Hematopoietic multipotent progenitor cell treated with erythropoietin and hydrocortisone succinate and interleukin-3 and kit ligand, for 8 days (in vitro differentiated cells): ENCODE measurements around the gene RAP2A.

ENCODE experiments used
- DNase-seq: peaks from one replicate; pipeline ENCODE4 v3.0.0-alpha.2; 2015

RAP2A gene

GRCh38 chr13:97423300-97424045 is 10.5 kb upstream of the RAP2A start:
- no peak for DNase-seq

GRCh38 chr13:97425590-97425989 is 8.4 kb upstream of the RAP2A start:
- no peak for DNase-seq

DNA sequence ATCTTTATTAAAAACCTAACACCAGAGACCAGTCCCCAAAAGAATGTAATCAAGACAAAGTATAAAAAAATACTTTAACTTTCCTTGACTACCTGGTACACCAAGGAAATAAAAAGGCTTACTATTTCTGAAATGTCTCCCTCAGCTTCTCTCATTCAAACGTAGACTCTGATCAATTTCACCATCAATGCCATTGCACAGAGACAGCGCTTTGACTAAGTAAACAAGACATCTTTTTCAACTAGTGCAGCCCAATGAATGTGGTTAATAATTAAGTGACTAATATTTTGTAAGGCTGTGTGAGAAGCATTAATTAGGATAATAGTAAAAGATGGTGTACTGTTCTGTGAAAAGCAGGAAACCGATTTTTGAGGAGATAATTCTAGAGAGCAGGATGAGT is 7.3 kb upstream of the RAP2A start:
- DNase-seq = no peak

GRCh38 chr13:97429681-97430081 is 4.3 kb upstream of the RAP2A start:
- DNase-seq = no peak

- no peak for DNase-seq
These were observed 3.7 kb upstream of the RAP2A start for GRCh38 chr13:97430296-97430695.

GRCh38 chr13:97431171-97431764 is 2.7 kb upstream of the RAP2A start:
- DNase-seq = no peak

- no peak for DNase-seq
These were observed 1.6 kb upstream of the RAP2A start for GRCh38 chr13:97432232-97432916.

- DNase-seq = peak; percentile 100
These were observed 847 bp upstream of the RAP2A start for GRCh38 chr13:97432917-97433726.

DNA sequence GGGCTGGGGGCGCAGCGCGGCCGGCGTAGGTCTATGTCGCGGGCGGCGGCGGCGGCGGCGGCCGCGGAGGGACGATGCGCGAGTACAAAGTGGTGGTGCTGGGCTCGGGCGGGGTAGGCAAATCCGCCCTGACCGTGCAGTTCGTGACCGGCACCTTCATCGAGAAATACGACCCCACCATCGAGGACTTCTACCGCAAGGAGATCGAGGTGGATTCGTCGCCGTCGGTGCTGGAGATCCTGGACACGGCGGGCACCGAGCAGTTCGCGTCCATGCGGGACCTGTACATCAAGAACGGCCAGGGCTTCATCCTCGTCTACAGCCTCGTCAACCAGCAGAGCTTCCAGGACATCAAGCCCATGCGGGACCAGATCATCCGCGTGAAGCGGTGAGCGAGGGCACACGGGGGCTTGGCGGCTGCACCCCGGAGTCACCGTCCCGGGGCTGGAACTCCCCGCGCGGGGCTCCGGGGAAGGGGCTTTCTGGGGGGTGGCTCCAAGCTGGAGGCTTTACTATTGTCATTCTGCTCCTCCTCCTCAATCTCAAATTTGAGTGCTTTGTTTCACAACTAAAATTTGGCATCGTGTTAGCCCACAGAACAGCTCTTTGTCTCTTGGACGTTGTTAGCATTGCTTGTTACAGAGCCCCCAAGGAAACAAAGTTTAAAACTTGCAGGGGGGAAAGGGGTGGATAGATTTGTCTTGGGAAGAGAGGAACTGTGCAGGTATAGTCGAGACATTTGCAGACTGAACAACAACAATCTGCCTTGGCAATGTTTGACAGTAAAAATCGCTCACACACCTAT is 630 bp downstream of the RAP2A start:
- peak; percentile 29 for DNase-seq

DNA sequence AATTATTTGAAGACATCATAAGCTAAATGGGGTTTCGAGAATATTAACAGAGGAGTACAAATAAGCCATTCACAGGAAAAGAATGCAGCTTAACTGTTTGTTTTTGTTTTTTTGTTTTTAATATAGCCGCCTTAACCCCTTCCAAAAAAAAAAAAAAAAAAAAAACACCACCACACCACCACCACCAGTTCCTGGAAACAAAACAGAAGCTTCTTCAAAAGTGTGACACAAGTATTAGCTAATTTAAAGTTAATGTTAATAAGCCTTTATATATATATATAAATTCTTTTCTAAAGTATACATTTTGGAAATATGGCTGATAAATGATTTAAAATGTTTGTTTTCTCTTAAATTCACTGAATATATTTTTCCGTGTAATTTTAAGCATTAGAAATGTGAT is 1.4 kb downstream of the RAP2A start:
- peak; percentile 23 for DNase-seq

DNA sequence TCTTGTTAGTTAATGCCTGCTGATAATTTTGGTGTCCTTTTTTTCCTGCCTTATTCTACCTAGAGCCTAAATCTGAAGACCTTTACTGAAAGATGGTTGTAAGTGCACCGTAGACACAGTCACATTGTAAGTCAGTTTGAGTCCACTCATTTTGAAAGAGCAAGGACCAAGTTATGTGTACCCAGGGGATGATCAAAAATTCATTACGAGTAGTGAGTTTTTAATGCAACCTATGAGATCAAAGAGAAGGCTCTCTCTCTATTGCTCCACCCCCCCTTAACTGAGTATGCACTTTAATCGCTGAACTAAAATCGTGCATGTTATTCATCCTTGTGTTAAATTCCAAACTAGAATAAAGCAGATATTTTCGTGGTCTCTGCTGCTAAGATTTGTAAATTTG is 1.8 kb downstream of the RAP2A start:
- DNase-seq = peak; percentile 14

GRCh38 chr13:97436845-97437244 is 2.9 kb downstream of the RAP2A start:
- DNase-seq = no peak

DNA sequence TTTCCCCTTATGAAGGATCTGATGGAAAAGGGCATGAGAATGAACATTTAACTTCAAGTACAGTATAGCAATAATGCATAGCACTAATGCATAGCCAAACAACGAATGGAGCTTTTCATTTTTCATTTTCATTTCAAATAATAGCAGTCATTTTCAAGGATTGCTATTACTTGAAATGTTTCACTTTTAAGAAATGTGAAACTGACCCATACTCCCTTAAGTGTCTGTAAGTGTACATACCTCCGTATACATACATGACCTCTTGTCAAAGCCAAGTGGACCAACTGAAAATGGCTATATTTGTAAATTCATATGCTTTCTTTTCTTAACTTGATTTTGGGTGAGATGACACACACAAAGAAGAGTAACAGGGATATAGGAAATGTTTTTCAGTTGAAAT is 3.8 kb downstream of the RAP2A start:
- no peak for DNase-seq

GRCh38 chr13:97438856-97439595 is 5.1 kb downstream of the RAP2A start:
- no peak for DNase-seq

DNA sequence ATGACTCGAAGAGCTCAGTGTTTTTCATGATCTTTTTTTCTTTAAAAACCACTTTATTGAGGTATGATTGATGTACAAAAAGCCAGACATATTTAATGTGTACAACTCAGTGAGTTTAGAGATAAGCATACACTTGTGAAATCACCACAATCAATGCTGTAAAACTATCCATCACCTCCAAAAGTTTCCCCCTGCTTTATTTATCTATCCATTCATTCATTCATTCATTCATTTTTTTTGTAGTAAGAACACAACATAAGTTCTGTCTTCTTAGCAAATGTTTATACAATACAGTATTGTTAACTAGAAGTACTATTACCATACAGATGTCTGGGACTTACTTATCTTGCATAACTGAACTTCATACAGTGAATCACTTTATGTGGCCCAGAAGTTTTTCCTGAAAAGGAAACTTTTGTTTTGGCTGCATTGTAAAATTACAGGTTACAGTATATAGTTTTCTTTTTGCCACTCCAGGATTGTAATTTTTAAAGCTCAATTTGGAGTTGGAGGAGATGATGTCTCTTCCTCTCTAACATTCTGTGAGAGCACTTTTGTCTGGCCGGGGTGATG is 6.7 kb downstream of the RAP2A start:
- DNase-seq = no peak

- DNase-seq = no peak
These were observed 7.4 kb downstream of the RAP2A start for GRCh38 chr13:97441368-97441767.

DNA sequence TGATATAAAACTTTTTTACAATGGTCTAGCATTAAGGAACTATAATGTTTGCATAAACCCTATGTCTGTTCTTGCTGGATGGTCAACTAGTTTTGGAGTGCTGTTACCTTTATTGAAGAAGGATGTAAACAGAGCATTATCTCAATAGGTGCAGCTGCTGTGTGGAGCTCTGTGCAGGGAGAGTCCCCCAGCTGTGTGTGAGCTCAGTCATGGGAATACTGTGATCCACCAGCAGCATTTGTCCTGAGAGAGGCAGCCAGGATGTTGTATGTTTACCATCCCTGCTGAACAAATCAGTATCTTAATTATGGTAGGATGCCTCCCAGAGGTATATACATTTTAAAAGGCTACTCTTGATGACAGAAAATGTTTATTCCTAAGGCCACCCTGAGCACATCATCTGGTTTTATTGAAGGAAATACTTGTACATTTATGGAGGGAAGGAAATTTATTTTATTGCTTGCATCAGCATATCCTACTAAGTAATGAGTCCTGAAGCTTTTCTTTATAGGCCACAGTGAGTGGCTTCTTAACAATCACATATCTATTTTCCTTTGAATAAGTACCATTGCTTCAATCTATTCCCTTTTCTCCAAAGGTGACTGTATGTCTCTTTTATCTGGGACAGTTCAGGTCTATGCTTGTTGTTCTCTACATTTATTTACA is 11.7 kb downstream of the RAP2A start:
- DNase-seq = no peak

DNA sequence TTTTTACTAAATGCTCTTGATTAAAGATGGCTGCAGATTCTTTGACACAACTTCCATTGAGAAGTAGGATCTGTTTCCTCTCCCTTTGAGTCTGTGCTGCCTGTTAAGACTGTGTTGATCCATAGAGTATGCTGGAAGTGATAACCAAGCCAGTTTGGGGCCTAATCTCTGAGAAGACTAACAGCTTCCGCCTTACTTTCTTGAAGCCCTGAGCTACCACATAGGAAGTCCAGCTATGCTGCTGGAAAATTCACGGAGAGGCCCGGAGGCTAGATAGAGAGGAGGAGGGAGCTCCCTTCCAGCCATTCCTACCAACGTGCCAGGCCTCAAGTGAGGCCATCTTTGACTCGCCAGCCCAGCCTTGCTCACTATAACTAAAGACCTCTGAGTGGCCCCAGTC is 12.5 kb downstream of the RAP2A start:
- no peak for DNase-seq

- no peak for DNase-seq
These were observed 14.7 kb downstream of the RAP2A start for GRCh38 chr13:97448503-97449251.

DNA sequence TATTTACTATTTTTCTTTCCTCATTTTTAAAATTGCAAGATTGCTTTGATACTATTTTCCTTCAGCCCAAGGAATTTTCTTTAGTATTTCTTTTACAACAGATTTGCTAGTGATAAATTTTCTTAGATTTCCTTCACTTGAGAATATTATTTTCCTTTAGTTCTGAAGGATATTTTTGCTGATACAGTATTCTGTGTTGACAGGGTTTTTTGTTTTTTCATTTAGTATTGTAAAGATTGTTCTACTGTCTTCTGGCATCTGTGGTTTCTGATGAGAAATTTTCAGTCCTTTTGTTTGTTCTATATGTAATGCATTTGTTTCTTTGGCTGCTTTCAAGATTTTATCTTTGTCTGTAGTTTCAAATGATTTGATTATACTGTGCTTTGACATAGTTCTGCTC is 20.7 kb downstream of the RAP2A start:
- DNase-seq = no peak
